Gastrocnemius medialis (tissue), 4 donors: Measurements from ENCODE around the gene NSUN2.

Experiments
- POLR2A ChIP-seq, 2 donors: fragments of 450-650 bp; IDR thresholded peaks; one replicate each; pipeline ENCODE4 v1.6.1; 2017; ENCODE audit warnings: antibody characterized with exemption in 2 of 2, mild to moderate bottlenecking in 2 of 2, moderate library complexity in 2 of 2
- TF ChIP-seq, protein P1 (sequence below), 5 experiments: fragments of 450-650 bp in 3 of 5; fragments of 200-600 bp in 2 of 5; sonication (generic) in 2 of 5; IDR thresholded peaks in 4 of 5; conservative IDR thresholded peaks in 1 of 5; 1 replicate in 4 of 5; 2 replicates in 1 of 5; pipeline ENCODE4 v1.5.1; 2016 to 2019; ENCODE audit warnings: antibody characterized with exemption in 5 of 5, mild to moderate bottlenecking in 3 of 5, moderate library complexity in 3 of 5

DNA sequence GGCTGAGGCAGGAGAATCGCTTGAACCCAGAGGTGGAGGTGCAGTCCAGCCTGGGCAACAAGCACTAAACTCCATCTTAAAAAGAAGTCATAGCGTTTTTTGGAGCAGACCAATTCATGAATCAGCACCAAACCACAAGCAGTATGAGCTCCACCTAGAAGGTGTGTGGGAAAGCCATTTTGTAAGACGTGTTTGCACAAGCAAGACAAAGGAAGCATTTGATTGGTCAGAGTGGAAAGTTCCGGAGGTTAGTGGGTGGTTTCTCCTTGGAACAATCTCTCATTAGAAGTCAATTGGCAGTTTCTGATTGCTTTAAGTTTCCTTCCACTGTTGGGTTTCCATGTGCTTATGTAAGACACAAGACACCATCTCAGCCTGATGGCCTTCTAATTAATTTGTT lies 5.4 kb upstream of the NSUN2 start:
- TF ChIP-seq, protein P1, sequence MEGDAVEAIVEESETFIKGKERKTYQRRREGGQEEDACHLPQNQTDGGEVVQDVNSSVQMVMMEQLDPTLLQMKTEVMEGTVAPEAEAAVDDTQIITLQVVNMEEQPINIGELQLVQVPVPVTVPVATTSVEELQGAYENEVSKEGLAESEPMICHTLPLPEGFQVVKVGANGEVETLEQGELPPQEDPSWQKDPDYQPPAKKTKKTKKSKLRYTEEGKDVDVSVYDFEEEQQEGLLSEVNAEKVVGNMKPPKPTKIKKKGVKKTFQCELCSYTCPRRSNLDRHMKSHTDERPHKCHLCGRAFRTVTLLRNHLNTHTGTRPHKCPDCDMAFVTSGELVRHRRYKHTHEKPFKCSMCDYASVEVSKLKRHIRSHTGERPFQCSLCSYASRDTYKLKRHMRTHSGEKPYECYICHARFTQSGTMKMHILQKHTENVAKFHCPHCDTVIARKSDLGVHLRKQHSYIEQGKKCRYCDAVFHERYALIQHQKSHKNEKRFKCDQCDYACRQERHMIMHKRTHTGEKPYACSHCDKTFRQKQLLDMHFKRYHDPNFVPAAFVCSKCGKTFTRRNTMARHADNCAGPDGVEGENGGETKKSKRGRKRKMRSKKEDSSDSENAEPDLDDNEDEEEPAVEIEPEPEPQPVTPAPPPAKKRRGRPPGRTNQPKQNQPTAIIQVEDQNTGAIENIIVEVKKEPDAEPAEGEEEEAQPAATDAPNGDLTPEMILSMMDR (IDR thresholded peaks at IDR 0.05 in 4 of 5, conservative IDR thresholded peaks at IDR 0.05 in 1 of 5): no peak
- no peak for TF ChIP-seq POLR2A (IDR thresholded peaks at IDR 0.05)
